Measurements from ENCODE around the gene TPRN.

The TPRN gene

DNA sequence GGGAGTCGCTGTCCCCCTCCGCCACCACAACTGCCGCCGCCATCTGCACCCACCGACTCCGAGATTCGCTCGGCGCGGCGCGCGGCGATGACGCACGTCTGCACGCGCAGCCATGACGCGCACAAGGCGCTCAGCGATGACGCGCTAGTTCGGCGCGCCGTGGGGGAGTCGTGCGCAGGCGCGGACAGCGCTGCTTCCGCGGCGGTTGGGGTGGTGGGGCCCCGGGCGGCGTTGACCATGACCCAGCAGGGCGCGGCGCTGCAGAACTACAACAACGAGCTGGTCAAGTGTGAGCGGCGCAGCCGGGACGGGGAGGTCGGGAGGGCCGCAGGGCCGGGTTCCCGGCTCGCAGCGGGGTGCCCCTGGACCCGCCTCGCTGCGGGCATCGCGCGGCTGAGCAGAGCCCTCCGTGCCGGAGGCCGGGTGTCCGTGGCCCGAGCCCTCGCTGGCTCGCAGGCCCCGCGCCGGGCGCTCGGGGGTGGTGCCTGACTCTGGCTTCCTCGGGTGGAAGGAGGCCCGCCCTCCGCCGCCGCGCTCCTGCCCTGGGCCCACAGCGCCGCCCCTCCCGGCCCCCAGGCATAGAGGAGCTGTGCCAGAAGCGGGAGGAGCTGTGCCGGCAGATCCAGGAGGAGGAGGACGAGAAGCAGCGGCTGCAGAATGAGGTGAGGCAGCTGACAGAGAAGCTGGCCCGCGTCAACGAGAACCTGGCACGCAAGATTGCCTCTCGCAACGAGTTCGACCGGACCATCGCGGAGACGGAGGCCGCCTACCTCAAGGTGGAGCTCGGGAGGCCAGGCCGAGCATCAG is 11.8 kb downstream of the TPRN start, which contains the start of the genes ANAPC2 and SSNA1:
Gene ANAPC2, minus strand, starts transcription at position 71 of the 807 bp plus-strand sequence. Its CDS starts 28 bp downstream, at position 43.
Gene SSNA1, plus strand, starts transcription at position 187 of the 807 bp plus-strand sequence. Its CDS starts 51 bp downstream, at position 238.
- peak; percentile 88 for DNase-seq (ENCODE audit: low spot score)

DNA sequence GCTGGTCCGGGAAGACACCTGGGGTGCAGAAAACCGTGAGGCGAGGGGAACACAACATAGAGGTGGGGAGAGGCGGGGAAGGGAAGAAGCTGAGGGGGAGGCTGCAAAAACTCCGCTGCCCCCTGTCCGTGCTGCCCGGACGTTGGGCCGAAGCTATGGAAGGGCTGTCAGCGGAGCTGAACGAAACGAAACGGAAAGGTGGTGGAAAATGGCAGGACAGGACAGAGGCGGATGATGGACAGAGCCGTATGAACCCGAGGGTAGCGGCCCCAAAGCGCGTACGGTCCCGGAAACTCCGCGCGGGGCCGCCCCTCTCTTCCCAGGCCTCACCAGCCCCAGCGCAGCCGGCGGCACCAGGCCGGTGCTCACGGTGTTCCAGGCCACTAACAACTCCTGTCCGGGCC is 12.5 kb downstream of the TPRN start:
- no peak for DNase-seq (ENCODE audit: low spot score)

DNA sequence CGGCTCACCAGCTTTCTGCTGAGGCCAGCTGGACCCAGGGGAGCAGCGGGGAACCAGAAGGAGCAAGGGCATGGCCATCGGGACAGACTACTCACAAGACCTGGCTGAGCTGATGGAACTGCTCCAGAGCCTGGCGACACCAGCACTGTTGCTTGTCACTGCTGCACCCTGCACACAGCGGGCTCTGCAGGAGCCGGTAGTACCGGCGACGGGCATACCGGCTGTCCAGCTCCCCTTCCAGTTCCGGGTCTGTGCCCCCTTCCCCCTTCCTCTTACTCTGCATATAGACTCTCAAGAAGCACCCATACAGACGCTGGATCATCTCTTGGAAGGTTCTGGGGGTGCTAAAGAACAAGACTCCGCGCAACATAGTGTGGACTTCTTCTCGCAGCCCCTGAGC is 13.2 kb downstream of the TPRN start:
- no peak for DNase-seq (ENCODE audit: low spot score)

DNA sequence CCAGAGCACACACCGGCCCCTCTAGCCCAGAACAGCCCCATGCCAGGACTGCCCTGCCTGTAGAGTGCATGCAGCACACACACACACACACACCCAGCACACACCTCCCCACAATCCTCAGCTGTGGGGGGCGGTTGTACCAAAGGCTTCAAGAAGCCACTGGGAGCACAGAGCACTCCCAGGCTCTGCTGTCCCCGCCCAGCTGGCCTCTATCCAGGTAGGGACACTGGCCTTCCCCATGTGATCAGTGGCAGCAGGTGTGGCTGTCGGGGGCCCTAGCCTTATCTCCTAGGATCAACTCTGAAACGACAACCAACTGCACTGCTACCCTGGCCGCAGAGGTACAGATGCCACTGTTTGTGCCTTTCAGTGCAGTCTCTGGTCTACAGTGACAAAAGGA is 14.2 kb downstream of the TPRN start:
- no peak for DNase-seq (ENCODE audit: low spot score)

DNA sequence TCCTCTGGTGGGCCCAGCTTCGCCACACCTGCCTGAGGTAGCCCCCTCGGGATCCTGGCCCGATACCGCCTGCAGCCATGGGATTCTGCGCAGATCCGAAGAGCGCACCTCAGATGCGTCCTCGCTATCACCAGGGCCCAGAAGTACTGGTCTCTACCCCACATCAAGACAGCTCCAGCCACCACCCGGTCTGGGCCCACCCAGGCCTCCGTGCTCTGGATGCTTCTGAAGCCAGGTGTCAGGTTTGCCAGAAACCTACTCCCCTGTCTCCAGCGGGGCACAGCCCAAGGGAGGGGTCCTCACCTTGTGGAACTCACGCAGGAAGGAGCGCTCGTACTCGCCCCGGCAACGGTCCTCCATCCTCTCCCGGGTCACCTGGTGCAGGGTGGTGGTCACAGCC is 14.6 kb downstream of the TPRN start:
- no peak for DNase-seq (ENCODE audit: low spot score)

DNA sequence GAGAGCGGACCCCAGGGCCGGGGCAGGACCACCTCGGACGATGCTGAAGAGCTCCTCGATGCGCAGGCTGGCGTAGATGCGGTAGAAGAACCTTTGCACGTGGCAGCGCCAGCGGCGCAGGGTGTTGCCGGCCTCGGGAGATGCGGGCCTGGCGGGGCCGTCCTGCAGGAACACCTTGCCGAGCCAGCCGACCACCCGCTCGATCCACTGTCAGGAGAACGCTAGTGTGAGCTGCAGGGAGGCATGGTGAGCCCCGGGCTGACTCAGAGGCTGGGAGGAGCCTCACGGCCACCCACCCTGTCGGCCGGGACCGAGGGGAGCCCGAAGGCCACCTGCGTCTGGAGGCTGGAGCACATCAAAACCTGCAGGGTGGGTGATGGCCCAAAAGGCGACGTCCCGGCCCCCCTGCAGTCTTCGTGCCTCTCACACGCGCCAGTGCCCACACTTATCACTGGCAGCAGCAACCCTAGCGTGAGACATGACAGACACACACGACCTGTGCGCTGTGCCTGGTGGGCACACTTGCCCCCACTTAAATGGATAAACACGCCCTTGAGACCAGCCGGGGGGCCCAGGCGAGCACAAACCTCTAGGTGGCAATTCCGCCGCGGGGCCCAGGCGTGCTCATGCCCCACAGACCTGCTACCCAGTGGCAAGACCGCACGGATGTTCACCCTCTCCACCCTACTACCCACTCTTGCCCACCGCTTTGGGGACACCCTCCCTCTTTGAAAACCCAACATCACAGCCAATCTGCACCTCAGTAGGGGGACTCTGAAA is 15.5 kb downstream of the TPRN start:
- no peak for DNase-seq (ENCODE audit: low spot score)

DNA sequence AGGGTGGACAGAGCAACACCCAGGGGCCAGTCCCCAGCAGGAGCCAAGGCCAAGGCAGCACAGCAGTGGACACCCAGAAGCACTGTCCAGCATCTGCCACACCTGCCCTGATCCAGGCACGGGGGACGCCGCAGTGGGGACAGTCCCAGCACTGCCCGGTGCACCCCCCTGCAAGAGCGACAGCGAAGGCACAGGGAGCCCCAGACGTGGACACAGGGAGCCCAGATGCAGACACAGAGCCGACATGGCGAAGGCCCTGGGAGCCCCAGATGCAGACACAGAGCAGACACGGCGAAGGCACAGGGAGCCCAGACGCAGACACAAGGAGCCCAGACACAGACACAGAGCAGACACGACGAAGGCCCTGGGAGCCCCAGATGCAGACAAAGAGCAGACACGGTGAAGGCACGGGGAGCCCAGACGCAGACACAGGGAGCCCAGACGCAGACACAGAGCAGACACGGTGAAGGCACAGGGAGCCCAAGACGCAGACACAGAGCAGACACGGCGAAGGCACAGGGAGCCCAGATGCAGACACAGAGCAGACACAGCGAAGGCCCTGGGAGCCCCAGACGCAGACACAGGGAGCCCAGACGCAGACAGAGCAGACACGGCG is 16.5 kb downstream of the TPRN start:
- DNase-seq (ENCODE audit: low spot score): no peak

DNA sequence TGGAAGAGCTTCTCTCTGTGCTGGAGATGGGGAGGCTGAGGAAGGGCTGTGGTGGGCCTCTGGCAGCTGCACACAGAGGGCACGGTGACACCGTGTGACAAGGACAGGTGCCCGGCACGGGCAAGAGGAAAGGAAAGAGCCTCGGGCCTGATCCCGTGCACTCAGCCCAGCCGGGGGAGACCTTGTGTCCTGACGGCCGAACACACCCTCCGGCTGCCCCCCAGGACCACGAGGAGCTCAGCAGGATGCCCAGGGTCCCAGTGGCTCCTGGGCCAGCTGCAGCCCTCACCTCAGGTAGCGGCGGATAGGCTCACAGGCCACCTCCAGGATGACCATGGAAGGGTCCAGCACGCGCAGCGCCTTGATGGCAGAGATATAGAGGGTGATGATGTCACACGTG is 17.7 kb downstream of the TPRN start:
- DNase-seq (ENCODE audit: low spot score): no peak

DNA sequence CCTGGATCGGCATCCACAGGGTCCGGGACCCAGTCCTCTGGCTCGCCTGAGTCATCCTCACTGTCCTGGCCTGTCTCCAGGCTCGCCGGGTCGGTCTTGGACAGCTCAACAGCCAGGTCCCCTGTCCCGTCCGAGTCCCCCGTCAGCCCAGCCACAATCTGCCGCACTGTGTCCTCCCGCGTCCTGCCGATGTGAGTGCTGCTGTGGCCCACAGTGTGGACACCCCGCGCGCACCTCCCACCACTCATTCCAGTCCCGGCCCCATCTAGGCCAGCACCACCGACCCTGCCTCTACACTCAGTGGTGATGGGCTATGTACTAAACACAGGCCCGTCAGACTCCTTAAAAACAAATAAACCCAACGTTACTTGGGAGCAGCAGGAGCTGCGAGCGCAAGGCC is 18.9 kb downstream of the TPRN start:
- no peak for DNase-seq (ENCODE audit: low spot score)

DNA sequence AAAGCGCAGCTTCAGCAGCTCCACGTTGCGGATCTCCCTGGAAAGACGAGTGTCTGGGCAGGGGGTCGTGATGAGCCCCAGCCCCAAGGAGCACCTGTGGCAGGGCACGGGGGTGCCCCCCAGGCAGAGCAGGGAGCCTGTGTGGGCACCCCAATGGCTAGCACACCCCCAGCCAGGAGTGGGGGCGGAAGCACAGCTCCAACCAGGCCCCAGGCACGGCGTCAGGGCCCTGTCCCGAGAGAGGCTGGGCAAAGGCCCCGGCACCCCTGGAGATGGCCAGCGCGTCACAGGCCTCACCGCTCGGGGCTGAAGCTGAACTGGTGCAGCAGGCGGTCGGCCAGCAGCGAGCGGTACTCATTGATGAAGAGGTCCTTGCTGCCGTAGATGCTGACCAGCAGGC is 20.1 kb downstream of the TPRN start:
- no peak for DNase-seq (ENCODE audit: low spot score)

DNA sequence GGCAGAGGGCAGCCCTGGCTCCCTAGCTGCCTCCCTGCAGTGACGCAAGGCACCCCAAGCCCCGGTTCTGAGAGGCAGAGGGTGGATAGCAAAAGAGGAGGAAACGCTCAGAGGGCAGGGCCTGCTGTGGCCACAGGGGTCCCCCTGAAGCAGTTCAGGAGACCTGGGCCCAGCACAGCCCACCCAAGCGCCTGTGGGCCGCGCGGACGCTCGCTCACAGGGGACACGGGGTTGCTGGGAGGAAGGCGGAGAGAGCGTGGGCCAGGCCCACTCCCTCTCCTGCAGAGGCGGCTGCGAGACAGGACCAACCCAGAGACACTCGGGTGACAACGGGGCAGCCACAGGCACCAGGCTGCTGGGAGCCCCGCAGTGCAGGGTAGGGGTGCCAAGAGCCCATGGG is 20.8 kb downstream of the TPRN start:
- DNase-seq (ENCODE audit: low spot score): no peak

DNA sequence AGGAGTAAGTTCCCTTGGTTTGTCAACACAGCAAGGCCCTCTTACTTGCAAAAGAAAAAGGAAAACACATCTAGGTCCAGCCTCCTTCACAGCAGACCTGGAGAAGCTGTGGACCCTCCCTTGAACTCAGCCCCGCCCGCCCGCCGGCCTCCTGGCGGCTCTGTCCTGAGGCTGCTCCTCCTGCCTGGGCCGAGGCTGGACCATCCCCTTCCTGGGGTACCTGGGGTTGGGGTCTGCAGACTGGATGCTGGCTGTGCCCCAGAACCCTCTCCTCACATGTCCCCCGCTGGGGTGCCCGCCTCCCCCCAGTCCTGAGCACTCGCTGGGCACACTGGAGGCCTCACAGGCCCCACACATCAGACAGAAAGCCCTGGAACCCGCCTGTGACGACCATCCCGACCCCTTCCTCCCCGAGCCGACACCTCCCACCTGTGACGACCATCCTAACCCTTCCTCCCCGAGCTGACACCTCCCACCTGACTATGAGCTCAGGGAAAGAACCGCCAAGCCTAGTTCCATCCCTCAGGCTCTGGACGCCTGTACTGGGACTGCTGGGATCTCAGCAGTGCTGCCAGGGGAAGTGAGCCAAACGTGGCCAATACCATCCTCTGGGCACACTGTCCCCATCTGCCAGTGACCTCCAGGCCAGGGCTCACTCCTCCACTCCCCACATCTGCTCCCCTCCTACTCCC is 21.5 kb downstream of the TPRN start:
- DNase-seq (ENCODE audit: low spot score): no peak

DNA sequence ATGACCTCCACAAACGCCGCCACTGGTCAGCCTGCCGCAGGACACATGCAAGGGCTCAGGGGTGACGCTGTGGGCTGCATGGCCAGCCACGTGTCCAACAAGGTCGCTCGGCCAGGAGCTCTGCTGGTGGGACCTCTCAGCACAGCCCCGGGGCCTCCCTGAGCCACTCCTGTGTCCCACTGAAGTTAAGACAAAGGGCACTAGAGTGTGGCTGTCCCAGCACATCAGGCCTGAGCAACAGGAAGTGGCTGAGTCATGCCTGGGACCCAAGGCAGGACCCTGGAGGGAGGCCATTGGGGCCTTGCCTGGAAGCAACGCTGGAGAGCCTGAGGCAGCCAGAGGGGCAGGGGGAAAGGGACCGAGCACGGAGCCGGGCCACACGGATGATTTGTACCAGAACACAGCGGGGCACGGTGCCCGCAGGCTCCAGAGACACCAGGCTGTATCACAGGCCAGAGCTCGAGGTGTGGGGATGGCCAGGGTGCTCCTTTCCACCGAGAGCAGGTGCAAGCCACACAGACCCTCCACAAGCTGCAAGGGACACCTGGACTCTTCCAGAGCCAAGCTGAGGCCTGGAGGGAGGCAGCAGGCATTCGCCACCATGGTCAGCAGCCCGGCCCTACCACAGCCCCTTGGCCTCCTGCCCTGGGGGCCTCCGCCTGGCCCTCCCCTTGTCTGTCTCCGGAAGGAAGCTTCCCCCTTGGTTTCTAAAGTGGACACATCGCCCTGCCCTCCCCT is 22.2 kb downstream of the TPRN start:
- DNase-seq (ENCODE audit: low spot score): no peak

DNA sequence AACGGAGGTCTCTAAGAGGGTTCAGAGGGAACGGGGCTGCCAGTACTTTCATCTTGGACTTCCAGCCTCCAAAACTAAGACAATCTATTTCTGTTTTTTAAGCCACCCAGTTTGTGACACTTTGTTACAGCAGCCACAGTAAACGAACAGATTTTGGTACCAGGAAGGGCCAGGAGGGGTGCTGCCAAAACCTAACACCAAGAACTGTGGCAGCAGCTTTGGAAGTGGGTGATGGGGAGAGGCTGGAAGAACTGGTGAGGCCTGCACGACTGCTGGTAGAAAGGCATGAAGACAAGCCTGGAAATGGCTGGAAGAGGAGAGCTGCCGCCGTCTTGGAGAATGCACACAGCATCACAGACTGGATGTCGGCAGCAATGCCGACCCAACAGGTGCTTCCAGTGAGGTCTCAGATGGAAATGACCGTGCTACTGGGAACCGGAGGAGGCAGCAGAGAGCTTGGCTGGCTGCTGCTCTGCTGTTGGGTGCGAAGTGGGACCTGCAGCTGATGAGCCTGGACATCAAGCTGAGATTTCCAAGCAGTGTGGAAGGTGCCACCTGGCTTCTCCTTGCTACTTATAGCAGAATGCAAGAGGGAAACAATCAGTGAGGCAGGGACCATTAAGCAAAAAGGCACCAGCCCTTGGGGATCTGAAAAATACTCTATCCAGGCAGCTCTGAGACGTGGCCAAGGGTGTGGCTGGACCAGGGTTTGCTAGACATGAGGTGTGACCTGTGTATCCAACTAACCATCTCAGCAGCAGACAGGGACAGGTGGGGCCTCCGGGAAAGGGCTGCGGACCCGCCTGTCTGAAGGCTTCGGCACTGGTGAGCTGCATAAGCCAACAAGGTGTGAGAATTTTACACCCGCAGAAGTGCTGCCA is 24.0 kb downstream of the TPRN start:
- DNase-seq (ENCODE audit: low spot score): peak; percentile 51

DNA sequence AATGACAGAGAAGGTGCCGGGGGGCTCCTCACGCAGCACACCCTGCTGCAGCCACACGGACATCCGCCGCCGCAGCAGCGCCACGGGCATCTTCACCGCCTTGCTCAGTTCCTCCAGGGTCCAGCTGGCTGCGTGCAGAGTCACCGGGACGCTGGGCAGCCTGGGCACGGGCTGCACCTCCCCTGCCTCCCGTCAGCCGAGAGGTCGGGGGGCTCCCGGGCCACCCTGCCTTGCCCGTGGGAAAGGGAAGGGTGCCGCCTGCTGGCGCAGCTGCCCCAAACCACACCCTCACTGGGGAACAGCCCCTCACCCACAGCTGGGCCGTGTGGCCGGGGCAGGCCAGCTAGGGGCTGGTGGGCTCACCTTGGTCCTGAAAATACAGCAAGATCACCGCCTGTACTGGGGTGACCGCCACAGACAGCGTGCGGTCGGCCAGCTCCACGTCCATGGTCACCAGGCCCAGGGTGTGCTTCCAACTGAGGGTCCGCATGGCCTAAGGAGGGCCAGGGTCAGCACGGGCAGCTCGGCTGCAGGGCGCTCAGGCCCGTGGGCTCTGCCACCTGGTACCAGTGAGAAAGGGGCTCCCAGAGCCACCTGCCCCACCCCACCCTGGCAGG is 25.1 kb downstream of the TPRN start:
- DNase-seq (ENCODE audit: low spot score): no peak

DNA sequence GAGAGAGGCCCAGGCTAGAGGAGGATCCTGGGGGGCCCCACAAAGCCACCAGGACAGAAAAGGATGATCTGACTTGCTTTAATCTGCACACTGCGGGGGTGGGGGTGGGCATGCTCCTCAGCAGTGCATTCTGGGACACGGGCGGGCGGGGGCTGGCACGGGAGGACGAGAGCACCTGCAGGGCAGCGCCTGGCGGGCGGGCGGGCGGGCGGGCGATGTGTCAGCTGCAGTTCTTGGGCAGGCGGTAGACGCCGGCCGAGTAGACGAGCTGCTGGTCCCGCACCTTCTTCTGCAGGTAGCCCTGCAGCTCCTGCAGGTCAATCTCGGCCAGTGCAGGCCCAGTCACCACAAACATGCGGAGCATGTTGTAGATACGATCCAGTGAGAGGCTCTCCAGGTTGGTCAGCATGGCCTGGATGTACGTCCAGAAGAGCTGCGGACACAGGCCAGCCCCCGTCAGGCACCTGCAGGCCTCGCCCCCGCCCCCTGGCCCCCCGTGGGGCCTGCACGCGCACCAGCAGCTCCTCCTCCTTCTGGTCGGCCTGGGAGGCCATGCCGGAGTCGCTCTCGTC is 25.7 kb downstream of the TPRN start:
- no peak for DNase-seq (ENCODE audit: low spot score)

DNA sequence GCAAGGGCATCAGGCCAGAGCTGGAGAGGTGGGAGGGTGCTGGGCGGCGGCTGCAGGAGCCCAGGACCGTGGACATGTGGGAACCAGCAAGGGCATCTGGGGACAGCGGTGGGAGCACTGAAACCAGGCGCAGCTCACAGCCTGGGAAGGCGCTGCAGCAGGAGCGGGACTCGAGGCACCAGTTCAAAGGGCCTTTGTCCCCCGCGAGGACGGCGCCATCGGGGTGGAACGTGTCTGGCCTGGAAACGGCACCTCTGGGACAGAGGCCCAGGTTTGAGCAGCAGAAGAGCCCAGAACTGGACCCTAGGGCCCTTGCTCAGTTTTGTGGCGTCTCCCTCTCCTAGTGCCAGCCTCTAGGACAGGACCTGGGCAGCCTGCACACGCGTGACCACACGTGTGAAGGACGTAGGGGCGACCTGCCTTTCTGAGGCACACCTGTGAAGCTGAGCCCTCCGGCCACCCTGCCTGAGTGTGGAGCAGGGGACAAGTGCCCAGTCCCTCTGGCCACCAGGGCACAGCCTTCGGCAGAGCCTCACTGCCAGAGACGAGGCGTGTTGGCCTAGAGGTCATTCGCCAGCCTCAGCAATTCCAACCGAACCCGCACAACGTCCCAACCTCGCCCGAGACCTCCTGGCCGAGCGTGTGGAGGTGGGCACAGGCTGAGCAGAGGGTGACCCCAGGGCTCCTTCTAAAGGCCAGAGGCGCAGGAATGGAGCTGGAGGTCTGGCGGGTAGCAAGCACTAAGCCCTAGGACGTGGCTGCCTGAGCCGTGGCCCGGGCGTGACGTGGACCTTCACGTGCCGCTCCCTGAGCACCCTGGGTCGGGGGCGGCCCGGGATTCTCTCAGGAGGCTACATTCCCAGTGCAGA is 26.5 kb downstream of the TPRN start:
- no peak for DNase-seq (ENCODE audit: low spot score)

DNA sequence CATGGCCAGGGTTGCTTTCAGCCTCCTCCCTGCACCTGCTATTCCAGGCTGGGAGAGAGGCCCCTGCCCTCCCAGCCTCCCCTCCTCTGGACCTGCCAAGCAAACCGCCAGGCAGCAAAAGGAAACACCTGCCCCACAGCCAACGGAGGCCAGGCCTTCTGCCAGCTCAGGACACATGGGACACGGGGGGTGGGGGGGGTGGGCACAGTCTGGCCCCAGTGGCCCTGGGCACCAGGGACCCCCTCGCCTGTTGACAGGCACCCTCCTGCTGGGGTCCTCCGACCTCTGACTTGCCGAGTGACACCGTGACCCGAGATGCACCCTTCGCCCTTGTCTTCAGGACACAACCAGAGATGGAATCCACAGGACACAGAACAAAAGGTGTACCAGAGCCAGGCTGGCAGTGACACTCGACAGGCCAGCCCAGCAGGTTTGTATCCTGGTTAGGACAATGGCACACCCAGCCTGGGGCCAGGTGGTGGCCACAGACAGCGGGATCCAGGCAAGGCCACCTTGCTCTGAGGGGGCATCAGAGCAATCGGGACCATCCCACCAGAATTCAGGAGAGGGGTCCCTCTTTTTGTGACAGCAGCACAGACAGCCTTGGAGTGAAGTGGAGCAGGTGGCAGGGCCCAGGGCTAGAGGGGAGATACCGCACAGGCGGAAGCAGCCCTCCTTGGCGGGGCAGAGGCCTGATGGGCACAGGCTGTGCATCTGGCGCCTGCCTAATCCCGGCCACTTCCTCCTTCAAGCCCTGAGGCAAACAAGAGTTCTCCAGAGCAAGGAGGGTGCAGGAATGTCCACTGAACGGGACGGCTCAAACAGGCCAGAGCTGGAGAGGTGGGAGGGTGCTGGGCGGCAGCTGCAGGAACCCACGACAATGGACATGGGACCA is 27.4 kb downstream of the TPRN start:
- DNase-seq (ENCODE audit: low spot score): no peak
